ENCODE measurements around the gene SVOP.

- no peak for TF ChIP-seq EZH2phosphoT487 (IDR thresholded peaks at IDR 0.05; ENCODE audit: low read depth)
- TF ChIP-seq CTCF (IDR thresholded peaks at IDR 0.05; ENCODE audit: low read depth, low read length): no peak
These were observed 25.4 kb downstream of the SVOP start for GRCh38 chr12:108995370-108995992.
